ENCODE data around the gene ZNF678. TPM values are rescaled to one million over a fixed set of nuclear protein-coding genes. Genes with fewer than 3 reads are reported as not detected.

ZNF678 gene
- total RNA-seq, 1 donor: 3.6 TPM

- H3K4me1 ChIP-seq (ENCODE audit: insufficient read depth, low read length): peaks cover 5% of the 10 kb centered on the region
- H3K27me3 ChIP-seq (ENCODE audit: insufficient read depth, low read length): peaks cover 12% of the 10 kb centered on the region
- H3K36me3 ChIP-seq (ENCODE audit: insufficient read depth, low read length): no peaks in the 10 kb centered on the region
- no peak for TF ChIP-seq CTCF (IDR thresholded peaks at IDR 0.05; ENCODE audit: extremely low read depth, low read depth, low read length)
- no peaks in the 10 kb centered on the region for H3K9me3 ChIP-seq (ENCODE audit: low read depth, low read length)
- H3K4me3 ChIP-seq (ENCODE audit: insufficient read depth, low read length): no peak overlapping the region
- no peak overlapping the region for H3K4me2 ChIP-seq (ENCODE audit: insufficient read depth, low read length)
- no peak overlapping the region for H3K27ac ChIP-seq (ENCODE audit: low read depth, low read length)
- peaks cover 12% of the 10 kb centered on the region for H3K79me2 ChIP-seq (ENCODE audit: insufficient read depth, low read length)
- H2AFZ ChIP-seq (ENCODE audit: low read length): no peak overlapping the region
- no peak for DNase-seq (ENCODE audit: insufficient read length, low spot score, missing footprints)
- no peaks in the 10 kb centered on the region for H4K20me1 ChIP-seq (ENCODE audit: insufficient read depth, low read length)
These were observed 2.8 kb upstream of the ZNF678 start for GRCh38 chr1:227560393-227561173.

- no peak for DNase-seq (ENCODE audit: insufficient read length, low spot score, missing footprints)
- H3K36me3 ChIP-seq (ENCODE audit: insufficient read depth, low read length): no peaks in the 10 kb centered on the region
- no peaks in the 10 kb centered on the region for H3K9me3 ChIP-seq (ENCODE audit: low read depth, low read length)
- peaks cover 5% of the 10 kb centered on the region for H3K4me1 ChIP-seq (ENCODE audit: insufficient read depth, low read length)
- H3K4me3 ChIP-seq (ENCODE audit: insufficient read depth, low read length): no peak overlapping the region
- peaks cover 12% of the 10 kb centered on the region for H3K27me3 ChIP-seq (ENCODE audit: insufficient read depth, low read length)
- no peak for TF ChIP-seq CTCF (IDR thresholded peaks at IDR 0.05; ENCODE audit: extremely low read depth, low read depth, low read length)
- peaks cover 17% of the 10 kb centered on the region for H3K79me2 ChIP-seq (ENCODE audit: insufficient read depth, low read length)
- no peak overlapping the region for H3K4me2 ChIP-seq (ENCODE audit: insufficient read depth, low read length)
- H4K20me1 ChIP-seq (ENCODE audit: insufficient read depth, low read length): no peaks in the 10 kb centered on the region
- no peak overlapping the region for H2AFZ ChIP-seq (ENCODE audit: low read length)
- H3K27ac ChIP-seq (ENCODE audit: low read depth, low read length): no peak overlapping the region
These were observed 2.0 kb upstream of the ZNF678 start for GRCh38 chr1:227561241-227561907.

GRCh38 chr1:227562037-227562436 is 1.3 kb upstream of the ZNF678 start:
- Histone ChIP-seq H3K27me3 (ENCODE audit: insufficient read depth, low read length) (peaks cover 12% of the 10 kb centered on the region), H3K9me3 (ENCODE audit: low read depth, low read length) (no peaks in the 10 kb centered on the region), H3K4me2 (ENCODE audit: insufficient read depth, low read length) (no peak overlapping the region), H3K4me3 (ENCODE audit: insufficient read depth, low read length) (no peak overlapping the region), H2AFZ (ENCODE audit: low read length) (no peak overlapping the region), H3K4me1 (ENCODE audit: insufficient read depth, low read length) (peaks cover 5% of the 10 kb centered on the region), H4K20me1 (ENCODE audit: insufficient read depth, low read length) (no peaks in the 10 kb centered on the region), H3K27ac (ENCODE audit: low read depth, low read length) (no peak overlapping the region), H3K36me3 (ENCODE audit: insufficient read depth, low read length) (no peaks in the 10 kb centered on the region), H3K79me2 (ENCODE audit: insufficient read depth, low read length) (peaks cover 18% of the 10 kb centered on the region)
- TF ChIP-seq CTCF (IDR thresholded peaks at IDR 0.05; ENCODE audit: extremely low read depth, low read depth, low read length): no peak
- no peak for DNase-seq (ENCODE audit: insufficient read length, low spot score, missing footprints)

GRCh38 chr1:227562933-227563323 is 428 bp upstream of the ZNF678 start:
- DNase-seq (ENCODE audit: insufficient read length, low spot score, missing footprints): no peak
- H3K4me3 ChIP-seq (ENCODE audit: insufficient read depth, low read length): no peak overlapping the region
- H3K27me3 ChIP-seq (ENCODE audit: insufficient read depth, low read length): peaks cover 10% of the 10 kb centered on the region
- H3K9me3 ChIP-seq (ENCODE audit: low read depth, low read length): no peaks in the 10 kb centered on the region
- peaks cover 23% of the 10 kb centered on the region for H3K79me2 ChIP-seq (ENCODE audit: insufficient read depth, low read length)
- no peak for TF ChIP-seq CTCF (IDR thresholded peaks at IDR 0.05; ENCODE audit: extremely low read depth, low read depth, low read length)
- H3K27ac ChIP-seq (ENCODE audit: low read depth, low read length): no peak overlapping the region
- H3K36me3 ChIP-seq (ENCODE audit: insufficient read depth, low read length): no peaks in the 10 kb centered on the region
- H4K20me1 ChIP-seq (ENCODE audit: insufficient read depth, low read length): peaks cover 2% of the 10 kb centered on the region
- H2AFZ ChIP-seq (ENCODE audit: low read length): peak overlapping the region; percentile 35
- H3K4me1 ChIP-seq (ENCODE audit: insufficient read depth, low read length): peaks cover 5% of the 10 kb centered on the region
- no peak overlapping the region for H3K4me2 ChIP-seq (ENCODE audit: insufficient read depth, low read length)
